Endothelial cell of coronary artery (primary cell): Measurements from ENCODE around the gene CMC2. TPM values are rescaled to one million over a fixed set of nuclear protein-coding genes. Genes with fewer than 3 reads are reported as not detected.

ENCODE experiments used
- total RNA-seq: library from RNA; depleted of rRNA; stranded (reverse); fragments of >200 nt; gene quantifications from 2 replicates; pipeline ENCODE4 v1.2.3, GENCODE V29; 2014

CMC2 gene
- 48.2 and 55.0 TPM in 2 replicates for total RNA-seq

DNA sequence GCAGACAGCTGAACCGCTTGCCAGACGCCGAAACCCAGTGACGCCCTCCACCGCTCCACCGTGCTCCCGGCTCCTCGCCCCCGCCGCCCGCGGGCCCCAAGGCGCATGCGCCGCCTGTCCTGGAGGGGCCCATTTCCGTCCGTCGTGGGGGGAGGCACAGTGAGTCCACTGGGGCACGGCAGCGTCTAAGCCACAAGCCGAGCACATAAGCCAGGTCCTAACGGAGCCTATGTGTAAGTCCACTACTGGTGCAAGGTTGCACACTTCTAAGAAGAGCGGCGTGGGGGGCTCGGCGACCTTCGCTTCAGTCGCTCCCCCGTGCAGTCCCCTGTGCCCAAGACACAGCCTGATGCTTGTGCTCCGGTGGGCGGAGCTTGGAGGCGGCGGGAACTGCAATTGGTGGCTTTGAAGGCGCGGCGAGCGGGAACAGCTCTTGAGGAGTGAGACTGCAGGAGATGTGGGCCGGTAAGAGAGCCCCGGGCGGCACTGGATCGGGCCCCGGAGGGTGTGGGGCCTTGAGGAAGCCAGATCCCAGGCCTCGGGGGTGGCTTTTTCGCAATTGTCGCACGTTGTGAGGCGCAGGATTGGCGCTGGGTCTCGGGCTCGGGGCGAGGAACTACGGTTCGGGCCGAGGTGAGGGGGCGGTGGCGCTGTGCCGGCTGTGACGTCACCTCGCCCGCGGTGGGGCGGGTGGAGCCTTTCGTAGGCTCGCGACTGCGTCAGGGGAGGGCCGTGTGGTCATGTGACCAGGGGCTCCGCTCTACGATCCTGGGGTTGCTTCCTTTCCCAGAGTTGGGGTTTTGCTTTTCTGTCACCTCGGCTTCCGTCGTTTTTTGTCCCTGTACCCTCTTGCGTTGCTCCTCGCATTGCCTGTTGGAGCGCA is at the start of gene CMC2, which contains the start of gene CENPN:
Gene CMC2 (minus strand): TSS at position 73 of the 883 bp plus-strand sequence. CDS start 9,491 bp downstream, outside the sequence.
Gene CENPN (plus strand): TSS at position 402 of the 883 bp plus-strand sequence. CDS start 4,726 bp downstream, outside the sequence.

DNA sequence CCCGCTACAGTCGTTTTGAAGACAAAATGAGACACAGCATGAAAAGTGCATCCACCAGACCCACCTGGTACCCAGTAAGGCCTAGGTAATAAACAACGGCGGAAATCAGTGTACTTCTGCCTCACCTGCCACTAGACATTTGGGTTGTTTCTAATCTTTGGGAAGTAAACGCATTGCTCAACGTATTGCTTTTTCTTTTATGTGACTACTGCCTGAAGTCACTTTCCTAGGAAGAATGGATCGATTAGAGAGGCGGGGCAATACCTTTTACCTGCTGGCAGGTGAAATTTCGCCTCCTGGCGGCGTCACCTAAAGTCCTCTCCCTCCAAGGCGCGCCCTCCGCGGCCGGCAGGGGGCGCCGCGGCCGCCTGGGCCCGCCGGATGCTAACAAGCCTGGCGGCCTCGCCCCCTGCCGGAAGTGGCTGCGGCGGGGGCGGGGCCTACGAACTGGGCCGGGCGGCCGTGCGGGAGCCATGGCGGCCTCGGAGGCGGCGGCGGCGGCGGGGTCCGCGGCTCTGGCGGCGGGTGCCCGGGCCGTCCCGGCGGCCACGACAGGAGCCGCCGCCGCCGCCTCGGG is 28.8 kb upstream of the CMC2 start, which contains the start of gene ATMIN:
Gene ATMIN (plus strand): TSS at position 445 of the 577 bp plus-strand sequence. CDS start 29 bp downstream, at position 474.

Other genes with a start within 250 kb of the CMC2 start
- gene CDYL2, start 202.3 kb downstream of the CMC2 start, total RNA-seq: 25.9 and 26.4 TPM in 2 replicates
- gene CENPN, start 329 bp upstream of the CMC2 start, total RNA-seq: 22.9 and 31.6 TPM in 2 replicates
- 22.9 and 23.2 TPM in 2 replicates for gene ATMIN, start 29.0 kb upstream of the CMC2 start, total RNA-seq
- gene C16orf46, start 70.4 kb upstream of the CMC2 start, total RNA-seq: 0.18 and 0.47 TPM in 2 replicates
- gene GCSH, start 89.5 kb upstream of the CMC2 start, total RNA-seq: 10.4 and 13.5 TPM in 2 replicates
- gene BCO1, start 231.8 kb upstream of the CMC2 start, total RNA-seq: 0.09 TPM in 1 of 2 replicates, not detected in the other